ENCODE measurements around the gene GKN2. TPM values are rescaled to one million over a fixed set of nuclear protein-coding genes. Genes with fewer than 3 reads are reported as not detected.

The GKN2 gene
- total RNA-seq, 1 experiment from 2014 or later, result not detected

GRCh38 chr2:68907920-68908253 lies 44.8 kb downstream of the GKN2 start:
- DNase-seq (ENCODE audit: low read depth, low spot score) (no peak), ATAC-seq (peak; percentile 29)
- H3K27ac ChIP-seq (ENCODE audit: low read depth, low read length), result peak overlapping the region; percentile 69
- POLR2A ChIA-PET, result interaction anchor here (1.4 kb wide), 1 partner anchor 445 kb away, joined by 3 read pairs; no protein-coding TSS in a partner anchor
- TSS peak; percentile 64 for BruUV-seq (replicated peaks)
- no peaks in the 10 kb centered on the region for H3K27me3 ChIP-seq (ENCODE audit: insufficient read depth, low read length)
- H3K9ac ChIP-seq (ENCODE audit: low read length), result no peak overlapping the region
- no peak overlapping the region for H3K4me3 ChIP-seq (replicated peaks in 1 of 2; ENCODE audit: low read depth in 1 of 2, low read length in 2 of 2)
- no peaks in the 10 kb centered on the region for H3K9me2 ChIP-seq (ENCODE audit: insufficient read depth)
- no peaks in the 10 kb centered on the region for H3K9me3 ChIP-seq (ENCODE audit: control insufficient read depth in 1 of 2, insufficient read depth in 1 of 2, low read depth in 1 of 2, low read length in 2 of 2)
- intact Hi-C loops (cut with micrococcal nuclease), result loop anchor here (5.0 kb wide), 3 partner anchors 71 to 441 kb away; partner anchors contain the start of genes APLF and FBXO48
- H4K20me1 ChIP-seq (ENCODE audit: insufficient read depth), result no peaks in the 10 kb centered on the region
- no peaks in the 10 kb centered on the region for H3K36me3 ChIP-seq (ENCODE audit: control insufficient read depth in 1 of 2, insufficient read depth in 2 of 2, low read length in 2 of 2)
- no peaks in the 10 kb centered on the region for H3K79me2 ChIP-seq (ENCODE audit: insufficient read depth, low read length)
- no peak overlapping the region for H2AFZ ChIP-seq (ENCODE audit: low read depth, low read length, poor library complexity, severe bottlenecking)
- RAD21 ChIA-PET (ENCODE audit: low non-redundant PET in 1 of 2, low total read pairs in 2 of 2, uncharacterized antibody in 2 of 2, unreplicated experiment in 2 of 2), result interaction anchor here in 1 of 2 experiments (1.0 to 1.6 kb wide), 2 partner anchors 156 to 445 kb away, joined by 3 to 5 read pairs; no protein-coding TSS in a partner anchor
- H3K4me2 ChIP-seq (ENCODE audit: low read length), result peak overlapping the region; percentile 64
- peaks cover 20 to 23% of the 10 kb centered on the region in 2 experiments for H3K4me1 ChIP-seq (ENCODE audit: control insufficient read depth in 1 of 2, insufficient read depth in 2 of 2, low read length in 2 of 2)
- TF ChIP-seq JUND (IDR thresholded peaks at IDR 0.05), result no peak
- no peak for TF ChIP-seq RAD21 (IDR thresholded peaks at IDR 0.05; ENCODE audit: low read depth)
- no peak for TF ChIP-seq EZH2phosphoT487 (IDR thresholded peaks at IDR 0.05; ENCODE audit: borderline replicate concordance)
- TF ChIP-seq CEBPB (IDR thresholded peaks at IDR 0.05; ENCODE audit: low read depth), result no peak
- TF ChIP-seq TCF7L2 (IDR thresholded peaks at IDR 0.05; ENCODE audit: borderline replicate concordance, extremely low read depth, insufficient read depth, insufficient read length), result no peak
- TF ChIP-seq ZNF274 (IDR thresholded peaks at IDR 0.05; ENCODE audit: low read depth, low read length), result no peak
- no peak for TF ChIP-seq ELF1 (IDR thresholded peaks at IDR 0.05; ENCODE audit: borderline replicate concordance, low read depth)
- no peak for TF ChIP-seq ZBTB33 (IDR thresholded peaks at IDR 0.05; ENCODE audit: extremely low read depth, insufficient replicate concordance, low read length)
- TF ChIP-seq EGR1 (IDR thresholded peaks at IDR 0.05; ENCODE audit: low read depth), result no peak
- no peak for TF ChIP-seq YY1 (IDR thresholded peaks at IDR 0.05; ENCODE audit: extremely low read depth, insufficient replicate concordance, low read depth, low read length)
- no peak for TF ChIP-seq EZH2 (IDR thresholded peaks at IDR 0.05)
- no peak for TF ChIP-seq ZFX (IDR thresholded peaks at IDR 0.05)
- TF ChIP-seq POLR2AphosphoS5 (IDR thresholded peaks at IDR 0.05; ENCODE audit: low read depth, low read length), result no peak
- TF ChIP-seq SRF (IDR thresholded peaks at IDR 0.05; ENCODE audit: low read depth), result no peak
- TF ChIP-seq POLR2A (IDR thresholded peaks at IDR 0.05; ENCODE audit: borderline replicate concordance, extremely low read depth, insufficient read depth, insufficient read length), result no peak
- no peak for TF ChIP-seq ATF3 (IDR thresholded peaks at IDR 0.05)
- TF ChIP-seq SIN3A (IDR thresholded peaks at IDR 0.05; ENCODE audit: low read depth), result no peak
- CTCF ChIA-PET, result interaction anchor here (0.8 to 3.5 kb wide), 10 partner anchors 17 to 444 kb away, joined by 3 to 30 read pairs (median 6); no protein-coding TSS in a partner anchor
